ENCODE data around the gene CCNG2. TPM values are rescaled to one million over a fixed set of nuclear protein-coding genes. Genes with fewer than 3 reads are reported as not detected.

The CCNG2 gene
- total and polyA plus RNA-seq, 9 of the 15 experiments (the other 6 are each of a cell fraction or from before 2014, with no cell fraction given): 0.49 to 6.6 (median 2.9) TPM

DNA sequence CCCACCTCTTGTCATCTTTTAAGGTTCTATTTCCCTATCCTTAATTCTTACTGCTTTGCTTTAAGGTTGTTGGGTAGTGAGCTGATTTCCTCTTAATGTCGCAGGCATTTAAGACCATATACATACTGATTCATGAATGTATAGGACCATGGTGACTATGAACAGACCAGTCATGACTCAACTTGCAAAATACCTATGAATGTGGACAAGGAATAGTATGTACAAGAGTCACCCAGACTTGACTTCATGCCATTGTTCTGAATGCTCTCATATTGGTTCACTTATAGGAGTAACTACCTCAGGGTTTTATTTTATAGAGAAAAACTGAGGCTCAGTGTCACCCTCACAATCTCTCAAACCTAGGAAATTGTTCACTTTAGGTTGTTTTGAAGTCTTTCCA, 44.3 kb downstream of the CCNG2 start (continued):
- TF ChIP-seq ZNF311 (CRISPR knock-in tag; IDR thresholded peaks at IDR 0.05): no peak
- TF ChIP-seq ZNF444 (CRISPR knock-in tag; IDR thresholded peaks at IDR 0.05): no peak
- TF ChIP-seq ATF7 (IDR thresholded peaks at IDR 0.05): no peak
- no peak for TF ChIP-seq CTBP1 (IDR thresholded peaks at IDR 0.05; ENCODE audit: borderline replicate concordance)

DNA sequence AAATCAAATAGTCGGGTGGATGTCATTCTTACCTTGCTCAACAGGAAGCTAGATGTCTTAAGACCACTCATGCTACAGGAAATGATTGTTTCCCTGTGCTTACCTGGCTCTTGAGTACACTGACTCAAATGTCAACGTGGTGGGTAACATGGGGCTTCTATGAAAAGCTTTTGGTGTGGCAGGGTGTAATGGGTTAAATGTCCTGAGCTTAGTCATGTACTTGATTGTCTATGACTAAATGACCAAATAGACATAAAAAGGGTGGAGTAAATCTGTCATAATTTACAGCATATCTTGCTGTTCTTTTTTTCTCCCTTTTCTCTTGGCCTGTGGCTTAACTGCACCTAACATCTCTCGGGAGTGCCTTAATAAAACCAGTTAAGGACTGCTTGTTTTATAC, 44.9 kb downstream of the CCNG2 start:
- Histone ChIP-seq H3K9ac (ENCODE audit: insufficient read depth in 1 of 2, low read depth in 2 of 2, low read length in 2 of 2) (no peak overlapping the region), H3K9me1 (ENCODE audit: control insufficient read depth, insufficient read depth, low read length) (no peaks in the 10 kb centered on the region), H3K36me3 (ENCODE audit: control insufficient read depth, insufficient read depth, low read length) (no peaks in the 10 kb centered on the region), H3K79me2 (ENCODE audit: control insufficient read depth, insufficient read depth, low read length) (no peaks in the 10 kb centered on the region), H3K4me2 (ENCODE audit: insufficient read depth, low read length) (no peak overlapping the region), H3K27ac (ENCODE audit: extremely low read depth, low read depth, low read length) (no peak overlapping the region), H4K20me1 (replicated peaks; ENCODE audit: control insufficient read depth, insufficient read depth, low read length) (no peaks in the 10 kb centered on the region), H2AFZ (ENCODE audit: low read depth, low read length) (no peak overlapping the region), H3K9me3 (replicated peaks; ENCODE audit: control insufficient read depth, insufficient read depth, low read depth, low read length) (no peaks in the 10 kb centered on the region), H3K4me3 (no peak overlapping the region), H3K27me3 (ENCODE audit: control insufficient read depth in 2 of 2, insufficient read depth in 2 of 2, low read length in 2 of 2) (peaks cover 19 to 28% of the 10 kb centered on the region in 2 experiments; a peak in 4 of 5 replicates), H3K4me1 (replicated peaks in 1 of 2; ENCODE audit: control insufficient read depth in 2 of 2, insufficient read depth in 2 of 2, low read length in 2 of 2) (no peaks in the 10 kb centered on the region)
- FAIRE-seq: no peak
- WGBS (ENCODE audit: insufficient coverage, low coverage, missing lambda C conversion rate): 3% methylated on average over 3 of the region's 3 CpGs
- no TSS peak for BruUV-seq (replicated peaks)
- intact Hi-C loops (cut with micrococcal nuclease) (loop anchor here (5.0 to 10.0 kb wide), 3 partner anchors 255 to 767 kb away; partner anchors contain the start of genes SEPTIN11 and SHROOM3), in situ Hi-C loops (cut with MboI) (no loop called here)
- CTCF ChIA-PET (ENCODE audit: low intra/inter-chr PET ratio): interaction anchor here (0.5 to 3.1 kb wide), 2 partner anchors 150 to 156 kb away, joined by 5 to 17 read pairs; no protein-coding TSS in a partner anchor
- TF ChIP-seq ZSCAN32 (CRISPR knock-in tag; IDR thresholded peaks at IDR 0.05) (no peak), SUPT5H (IDR thresholded peaks at IDR 0.05) (no peak), OTX1 (CRISPR knock-in tag; IDR thresholded peaks at IDR 0.05) (no peak)
- POLR2A ChIA-PET: interaction anchor here (0.7 kb wide), 1 partner anchor 60 kb away, joined by 3 read pairs; no protein-coding TSS in a partner anchor
- no peak for ATAC-seq
- no peak for DNase-seq (ENCODE audit: extremely low read depth in 1 of 4, low spot score in 3 of 4)
